GM21423 (cell line): ENCODE measurements around the gene NCLN.
"Not testable (repeated sequence)": the region's sequence is repeated elsewhere in the genome, so short reads cannot be mapped to it uniquely, and the experiment has no call there.

ENCODE experiments used
- ATAC-seq: cut with Tn5 transposase; IDR thresholded peaks from one replicate; pipeline ENCODE4 v1.9.1; 2021; ENCODE audit warnings: mild to moderate bottlenecking, moderate library complexity; ENCODE audit not compliant: unreplicated experiment

Gene NCLN

GRCh38 chr19:3183721-3184641 lies 1.7 kb upstream of the NCLN start:
- no peak for ATAC-seq

GRCh38 chr19:3184847-3185460 lies 776 bp upstream of the NCLN start:
- ATAC-seq = peak; percentile 25

DNA sequence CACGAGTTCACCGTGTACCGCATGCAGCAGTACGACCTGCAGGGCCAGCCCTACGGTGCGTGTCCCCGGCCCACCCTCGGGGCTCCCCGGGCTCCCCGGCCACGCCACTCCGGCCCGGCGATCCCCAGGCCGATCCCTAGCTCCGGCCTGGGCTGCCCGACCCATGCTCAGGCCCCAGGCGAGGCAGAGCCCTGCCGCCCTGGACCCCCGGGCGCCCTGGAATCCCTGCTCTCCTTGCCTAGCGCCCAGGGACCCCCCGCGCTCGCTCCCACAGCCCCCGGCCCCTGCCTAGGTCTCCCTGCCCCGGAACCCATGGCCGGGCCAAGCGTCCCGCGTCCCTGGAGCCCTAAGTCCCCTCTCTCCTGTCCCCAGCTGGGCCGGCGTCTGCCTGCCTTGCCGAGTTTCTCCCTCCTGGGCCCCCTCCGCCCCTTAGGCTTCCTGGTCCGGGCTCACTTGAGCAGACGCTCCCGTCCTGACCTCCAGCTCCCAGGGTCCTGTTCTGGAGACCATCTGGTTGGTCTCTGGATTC lies 494 bp downstream of the NCLN start:
- peak; percentile 23 for ATAC-seq

- no peak for ATAC-seq
Measured at GRCh38 chr19:3186891-3187661, 1.3 kb downstream of the NCLN start.

GRCh38 chr19:3187662-3188511 lies 2.2 kb downstream of the NCLN start:
- ATAC-seq = no peak

DNA sequence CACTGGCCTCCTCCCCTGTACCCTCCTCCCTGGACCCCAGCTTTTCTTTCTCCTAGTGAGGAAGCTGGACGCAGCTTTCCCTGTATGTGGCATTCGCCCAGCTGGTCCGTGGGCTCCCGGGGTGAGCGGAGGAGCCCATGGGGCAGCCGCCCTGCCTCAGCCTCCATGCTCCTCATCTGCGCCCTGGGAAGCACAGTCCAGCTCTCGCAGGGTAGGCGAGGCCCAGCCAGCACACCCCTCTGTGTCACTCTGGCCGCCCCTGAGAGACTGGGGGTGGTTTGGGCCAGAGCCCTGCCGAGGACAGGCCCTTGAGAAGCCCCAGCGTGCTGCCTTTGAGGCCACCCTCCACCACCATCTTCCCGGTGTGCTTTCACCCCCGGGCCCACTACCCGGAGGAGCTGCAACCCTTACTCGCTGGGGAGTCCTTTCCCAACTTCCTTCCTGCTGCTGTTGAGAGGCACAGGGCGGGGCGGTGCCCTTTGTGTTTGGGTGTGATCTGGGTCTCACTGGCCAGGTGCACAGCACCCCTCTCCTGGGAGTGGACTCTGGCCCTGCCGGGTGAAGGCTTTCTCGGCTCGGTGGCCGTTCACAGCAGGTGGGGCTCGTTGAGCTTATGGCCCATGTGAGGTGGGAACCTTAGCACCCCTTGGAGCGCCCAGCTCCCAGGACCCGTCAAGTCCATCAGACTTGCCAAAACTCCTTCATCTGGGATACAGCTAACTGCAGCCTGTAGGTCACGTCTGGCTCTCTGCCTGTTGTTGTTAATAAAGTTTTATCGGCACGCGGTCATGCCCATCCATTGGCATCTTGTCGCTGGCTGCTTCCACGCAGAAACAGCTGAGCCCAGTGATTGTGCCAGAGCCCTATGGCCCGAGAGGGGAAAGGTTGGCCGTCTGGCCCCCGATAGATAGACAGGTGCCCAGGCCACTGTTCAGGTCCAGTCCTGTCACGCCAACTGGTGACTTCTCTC lies 3.2 kb downstream of the NCLN start:
- ATAC-seq = no peak

DNA sequence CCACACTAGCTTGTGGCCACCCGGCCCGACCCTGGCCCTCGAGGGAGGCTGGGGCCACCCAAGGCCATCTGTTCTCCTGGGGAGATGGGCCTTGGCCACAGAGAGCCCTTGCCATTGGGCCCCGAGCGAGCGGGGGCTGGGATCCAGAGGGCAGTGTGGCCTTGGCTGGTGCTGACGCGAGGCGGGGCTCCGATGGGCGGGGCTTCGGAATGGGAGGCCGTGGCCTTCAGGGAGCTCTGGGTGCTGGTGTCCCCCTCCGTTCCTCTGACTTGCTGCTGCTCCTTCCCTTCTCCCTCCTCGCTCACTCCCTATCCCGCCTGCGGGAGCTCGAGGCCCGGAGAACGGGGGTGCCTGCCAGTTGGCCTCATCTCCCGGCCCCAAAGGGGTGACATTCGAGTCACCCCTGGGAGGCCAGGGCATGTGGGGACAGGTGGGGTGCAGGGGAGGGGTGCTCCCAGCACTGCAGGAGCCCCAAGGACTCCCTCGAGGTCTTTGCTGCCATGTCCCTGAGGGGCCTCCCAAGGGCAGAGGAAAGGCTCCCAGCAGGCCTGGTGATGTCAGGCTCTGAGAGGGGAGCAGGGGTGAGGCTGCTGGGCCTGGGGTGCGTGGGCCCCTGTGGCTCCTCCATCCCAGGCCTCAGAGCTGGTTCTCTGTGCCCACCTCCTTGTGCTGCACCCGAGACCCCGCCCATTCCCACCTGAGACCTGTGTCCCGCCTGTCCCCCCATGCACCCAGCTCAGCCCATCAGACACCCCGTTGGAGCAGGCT lies 4.2 kb downstream of the NCLN start:
- no peak for ATAC-seq

DNA sequence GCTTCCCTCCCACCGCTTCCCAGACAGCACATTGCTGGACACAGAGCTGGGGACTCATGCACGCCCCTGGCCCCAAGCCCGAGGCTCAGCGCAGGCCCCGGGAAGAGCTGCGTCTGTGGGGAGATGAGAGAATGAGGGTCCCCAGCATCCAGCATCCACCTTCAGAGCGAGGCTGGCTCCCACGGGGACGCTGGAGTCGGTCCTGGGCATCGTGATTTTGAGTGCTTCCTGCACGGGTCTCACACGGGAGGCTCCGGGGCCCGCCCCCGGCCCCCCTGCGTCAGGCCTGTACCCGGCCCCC lies 4.7 kb downstream of the NCLN start:
- ATAC-seq = no peak

DNA sequence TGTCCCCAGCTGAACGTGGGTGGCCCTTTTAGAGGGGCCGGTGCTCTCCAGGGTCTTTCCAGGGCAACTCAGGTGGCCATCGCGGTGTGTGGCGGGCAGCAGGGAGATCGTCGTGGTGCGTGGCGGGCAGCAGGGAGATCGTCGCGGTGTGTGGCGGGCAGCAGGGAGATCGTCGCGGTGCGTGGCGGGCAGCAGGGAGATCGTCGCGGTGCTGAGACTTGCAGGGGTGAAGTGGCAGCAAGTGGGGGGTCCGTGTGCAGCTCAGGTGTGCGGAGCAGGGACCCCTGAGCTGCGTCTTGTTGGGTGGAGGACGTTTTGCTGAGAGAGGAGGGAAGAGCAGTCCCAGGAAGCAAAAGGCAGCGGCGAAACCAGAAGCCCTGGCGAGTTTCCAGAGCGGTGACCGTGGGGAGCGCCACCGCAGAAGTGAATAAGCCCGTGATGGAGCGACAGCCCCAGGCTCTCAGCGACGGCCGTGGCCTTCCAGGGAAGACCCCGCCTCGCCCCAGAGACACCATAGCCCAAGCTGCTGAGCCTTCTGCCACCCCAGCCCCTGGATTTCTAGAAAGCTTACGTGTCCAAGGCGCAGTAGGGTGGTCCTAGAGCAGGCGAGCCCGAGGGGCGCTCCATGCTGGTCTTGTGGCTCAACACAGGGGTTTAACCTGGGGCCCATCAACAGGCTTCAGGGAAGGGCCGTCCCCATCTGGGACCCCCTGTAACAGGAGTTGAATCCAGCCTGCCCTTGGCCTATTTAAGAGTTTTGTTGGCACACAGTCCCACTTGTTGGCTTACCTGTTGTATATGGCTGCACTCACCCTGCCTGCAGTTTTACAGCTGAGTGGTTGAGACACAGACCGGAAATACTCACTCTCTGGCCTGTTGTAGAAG lies 5.4 kb downstream of the NCLN start:
- ATAC-seq = no peak

DNA sequence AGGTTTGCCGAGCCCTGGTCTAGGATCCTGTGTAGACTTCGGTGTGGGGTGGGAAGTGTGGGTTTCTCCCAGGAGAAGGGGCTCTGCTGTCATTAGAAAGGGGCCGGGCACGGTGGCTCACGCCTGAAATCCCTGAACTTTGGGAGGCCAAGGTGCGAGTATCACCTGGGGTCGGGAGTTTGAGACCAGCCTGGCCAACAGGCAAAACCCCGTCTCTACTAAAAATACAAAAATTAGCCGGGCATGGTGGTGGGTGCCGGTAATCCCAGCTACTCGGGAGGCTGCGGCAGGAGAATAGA lies 6.0 kb downstream of the NCLN start:
- not testable (repeated sequence) for ATAC-seq

DNA sequence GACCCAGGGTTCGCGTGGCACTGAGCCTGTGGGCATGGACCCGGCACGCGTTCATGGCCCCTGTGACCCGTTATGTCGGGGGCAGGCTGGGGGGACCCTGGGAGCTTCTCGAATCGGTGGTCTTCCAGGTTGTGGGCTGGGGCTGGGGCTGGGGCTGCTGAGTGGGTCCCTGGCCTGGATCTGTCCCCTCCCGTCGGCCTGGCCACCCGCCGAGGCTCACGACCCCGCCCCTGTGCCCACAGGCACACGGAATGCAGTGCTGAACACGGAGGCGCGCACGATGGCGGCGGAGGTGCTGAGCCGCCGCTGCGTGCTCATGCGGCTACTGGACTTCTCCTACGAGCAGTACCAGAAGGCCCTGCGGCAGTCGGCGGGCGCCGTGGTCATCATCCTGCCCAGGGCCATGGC lies 6.5 kb downstream of the NCLN start:
- ATAC-seq = no peak

GRCh38 chr19:3192684-3193083 lies 7.0 kb downstream of the NCLN start:
- no peak for ATAC-seq

- ATAC-seq = no peak
Measured at GRCh38 chr19:3193256-3194105, 7.8 kb downstream of the NCLN start.

GRCh38 chr19:3194106-3195087 lies 8.7 kb downstream of the NCLN start:
- ATAC-seq = no peak

- no peak for ATAC-seq
Measured at GRCh38 chr19:3196064-3196932, 10.6 kb downstream of the NCLN start.
